PFSK-1 (cell line): ENCODE results near the gene UBE2V1.

Experiments
- FOXP2 ChIP-seq: optimal IDR thresholded peaks from 2 replicates; pipeline ENCODE3; 2011; ENCODE audit warnings: borderline replicate concordance, control low read depth, inconsistent platforms; ENCODE audit not compliant: insufficient read depth; ENCODE audit errors: extremely low read length, extremely low read depth
- POLR2AphosphoS5 ChIP-seq: IDR thresholded peaks from 2 replicates; pipeline ENCODE4 v1.6.1; 2012; ENCODE audit warnings: low read depth, mild to moderate bottlenecking, control low read depth, low read length, moderate library complexity
- SIN3A ChIP-seq: IDR thresholded peaks from 2 replicates; pipeline ENCODE4 v1.6.1; 2012; ENCODE audit warnings: mild to moderate bottlenecking, low read length, moderate library complexity, borderline replicate concordance; ENCODE audit not compliant: insufficient read depth
- TAF1 ChIP-seq: IDR thresholded peaks from 2 replicates; pipeline ENCODE4 v1.6.1; 2012; ENCODE audit warnings: low read length, control low read depth, borderline replicate concordance; ENCODE audit not compliant: insufficient read depth
- TF ChIP-seq, protein P1 (sequence below), 2 experiments: IDR thresholded peaks; 2 replicates each; pipeline versions ENCODE4 v1.6.1 to v1.8.0; 2011 to 2012; ENCODE audit warnings: low read depth in 2 of 2, low read length in 2 of 2, control low read depth in 1 of 2, inconsistent platforms in 1 of 2, mild to moderate bottlenecking in 1 of 2, moderate library complexity in 1 of 2; ENCODE audit not compliant: insufficient read depth in 1 of 2

DNA sequence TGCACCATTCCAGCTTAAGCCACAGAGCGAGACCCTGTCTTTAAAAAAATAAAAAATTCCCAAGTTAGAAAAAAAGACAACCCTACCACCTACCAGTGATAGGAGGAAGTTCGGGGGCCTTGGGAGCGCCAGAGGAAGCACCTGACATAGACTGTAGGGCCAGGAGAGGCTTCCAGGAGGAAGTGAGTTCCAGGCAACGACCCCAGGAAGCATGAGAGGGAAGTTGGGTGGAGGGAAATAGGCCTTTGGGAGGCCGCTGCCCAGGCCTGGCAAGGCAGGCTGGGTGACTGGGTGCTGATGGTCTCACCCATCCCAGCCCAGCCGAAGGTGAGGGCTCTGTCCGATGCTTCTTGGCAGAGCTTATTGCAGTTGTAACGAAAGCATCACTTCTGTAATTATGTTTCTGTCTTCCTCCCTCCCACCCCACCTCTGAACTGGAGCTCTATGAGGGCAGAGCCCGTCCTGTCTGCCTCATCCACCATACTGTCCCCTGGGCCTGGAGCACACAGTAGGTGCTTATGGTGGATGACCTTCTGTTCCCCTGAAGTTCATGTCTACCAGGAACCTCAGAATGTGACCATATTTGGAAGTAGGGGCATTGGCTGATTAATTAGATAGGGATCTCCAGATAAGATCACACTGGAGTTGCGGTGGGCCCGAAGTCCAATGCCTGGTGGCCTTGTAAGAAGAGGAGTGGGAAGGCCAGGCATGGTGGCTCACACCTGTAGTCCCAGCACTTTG lies 54.1 kb downstream of the UBE2V1 start:
- TF ChIP-seq, protein P1, sequence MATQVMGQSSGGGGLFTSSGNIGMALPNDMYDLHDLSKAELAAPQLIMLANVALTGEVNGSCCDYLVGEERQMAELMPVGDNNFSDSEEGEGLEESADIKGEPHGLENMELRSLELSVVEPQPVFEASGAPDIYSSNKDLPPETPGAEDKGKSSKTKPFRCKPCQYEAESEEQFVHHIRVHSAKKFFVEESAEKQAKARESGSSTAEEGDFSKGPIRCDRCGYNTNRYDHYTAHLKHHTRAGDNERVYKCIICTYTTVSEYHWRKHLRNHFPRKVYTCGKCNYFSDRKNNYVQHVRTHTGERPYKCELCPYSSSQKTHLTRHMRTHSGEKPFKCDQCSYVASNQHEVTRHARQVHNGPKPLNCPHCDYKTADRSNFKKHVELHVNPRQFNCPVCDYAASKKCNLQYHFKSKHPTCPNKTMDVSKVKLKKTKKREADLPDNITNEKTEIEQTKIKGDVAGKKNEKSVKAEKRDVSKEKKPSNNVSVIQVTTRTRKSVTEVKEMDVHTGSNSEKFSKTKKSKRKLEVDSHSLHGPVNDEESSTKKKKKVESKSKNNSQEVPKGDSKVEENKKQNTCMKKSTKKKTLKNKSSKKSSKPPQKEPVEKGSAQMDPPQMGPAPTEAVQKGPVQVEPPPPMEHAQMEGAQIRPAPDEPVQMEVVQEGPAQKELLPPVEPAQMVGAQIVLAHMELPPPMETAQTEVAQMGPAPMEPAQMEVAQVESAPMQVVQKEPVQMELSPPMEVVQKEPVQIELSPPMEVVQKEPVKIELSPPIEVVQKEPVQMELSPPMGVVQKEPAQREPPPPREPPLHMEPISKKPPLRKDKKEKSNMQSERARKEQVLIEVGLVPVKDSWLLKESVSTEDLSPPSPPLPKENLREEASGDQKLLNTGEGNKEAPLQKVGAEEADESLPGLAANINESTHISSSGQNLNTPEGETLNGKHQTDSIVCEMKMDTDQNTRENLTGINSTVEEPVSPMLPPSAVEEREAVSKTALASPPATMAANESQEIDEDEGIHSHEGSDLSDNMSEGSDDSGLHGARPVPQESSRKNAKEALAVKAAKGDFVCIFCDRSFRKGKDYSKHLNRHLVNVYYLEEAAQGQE (IDR thresholded peaks at IDR 0.05; ENCODE audit: insufficient read depth in 1 of 2, low read depth in 2 of 2, low read length in 2 of 2): no peak
- no peak for TF ChIP-seq TAF1
- no peak for TF ChIP-seq POLR2AphosphoS5
- no peak for TF ChIP-seq FOXP2
- TF ChIP-seq SIN3A: no peak
